Transverse colon (tissue), 4 donors: ENCODE data around the gene SNX5. TPM values are rescaled to one million over a fixed set of nuclear protein-coding genes. Genes with fewer than 3 reads are reported as not detected.
A peak's percentile ranks its signal among the peaks of the same experiment; 100 is the strongest.

Experiments
- DNase-seq: peaks from one replicate; pipeline ENCODE4 v3.0.0-alpha.2; 2019
- H3K27ac ChIP-seq, 4 donors: fragments of 200-600 bp; sonication (generic); 2 replicates each; pipeline ENCODE4 v1.5.1; 2016 to 2018; ENCODE audit warnings: inconsistent platforms in 4 of 4
- H3K27me3 ChIP-seq: fragments of 200-600 bp; sonication (generic); 2 replicates; pipeline ENCODE4 v1.5.1; 2017; ENCODE audit warnings: inconsistent platforms
- H3K36me3 ChIP-seq, 4 donors: fragments of 200-600 bp; sonication (generic); 2 replicates each; pipeline ENCODE4 v1.5.1; 2017 to 2019; ENCODE audit warnings: inconsistent platforms in 4 of 4
- H3K4me1 ChIP-seq, 4 donors: fragments of 200-600 bp; sonication (generic); 2 replicates each; pipeline ENCODE4 v1.5.1; 2017 to 2020; ENCODE audit warnings: inconsistent platforms in 4 of 4
- H3K4me3 ChIP-seq, 4 donors: fragments of 200-600 bp; sonication (generic); 1 replicate in 1 of 4; 2 replicates in 3 of 4; pipeline versions ENCODE4 v1.5.1 to v1.6.1; 2017 to 2019; ENCODE audit warnings: inconsistent platforms in 4 of 4
- H3K9me3 ChIP-seq, 2 donors: fragments of 200-600 bp; sonication (generic); 2 replicates each; pipeline ENCODE4 v1.5.1; 2017 to 2019; ENCODE audit warnings: inconsistent platforms in 2 of 2
- CTCF ChIP-seq, 5 experiments: fragments of 200-600 bp in 3 of 5; fragments of 450-650 bp in 2 of 5; sonication (generic) in 3 of 5; IDR thresholded peaks; 1 replicate in 2 of 5; 2 replicates in 3 of 5; pipeline ENCODE4 v1.5.1; 2016 to 2017; ENCODE audit warnings: antibody characterized with exemption in 5 of 5, inconsistent platforms in 3 of 5, mild to moderate bottlenecking in 2 of 5, moderate library complexity in 1 of 5
- EP300 ChIP-seq: sonication (generic); formaldehyde crosslinking; IDR thresholded peaks from one replicate; pipeline ENCODE4 v1.6.1; 2017; ENCODE audit warnings: antibody characterized with exemption, low read depth
- POLR2A ChIP-seq: fragments of 450-650 bp; IDR thresholded peaks from one replicate; pipeline ENCODE4 v1.6.1; 2016; ENCODE audit warnings: antibody characterized with exemption, mild to moderate bottlenecking, moderate library complexity
- POLR2AphosphoS5 ChIP-seq, 3 donors: sonication (generic); formaldehyde crosslinking; IDR thresholded peaks; one replicate each; pipeline ENCODE4 v1.6.1; 2016; ENCODE audit warnings: antibody characterized with exemption in 3 of 3
- WGBS, 2 donors: methylation state at CpG; one replicate each; pipeline ENCODE4 v1.1.5; 2018; ENCODE audit warnings: low coverage in 1 of 2; 5-methylcytosine and 5-hydroxymethylcytosine counted together
- in situ Hi-C, 4 donors: fragments of 200-750 bp; cut with MboI; loops; one replicate each; pipeline versions ENCODE4 v1.15.0 to v1.15.1; 2017; ENCODE audit warnings: low sequenced_read_pairs in 3 of 4, low pct_ligation_motif_present in 1 of 4, low pct_unique_long_range_greater_than_20kb in 1 of 4
- intact Hi-C: fragments of 100-400 bp; cut with DNase I; formaldehyde crosslinking; loops from one replicate; pipeline ENCODE4 v1.15.1; 2023; ENCODE audit warnings: low total_unique reads
- total RNA-seq, 4 donors: library from RNA; depleted of rRNA; stranded (reverse); fragments of >200 nt; gene quantifications; one replicate each; pipeline ENCODE4 v1.1.0, GENCODE V29; 2016

SNX5 gene
- total RNA-seq, 4 donors from 2014 or later: 91.9 to 160 (median 122) TPM

- in situ Hi-C loops: loop anchor here in 1 of 4 donors (25.0 kb wide), 2 partner anchors 275 to 425 kb away; no protein-coding TSS in a partner anchor
These were observed 31.5 kb downstream of the SNX5 start for GRCh38 chr20:17936761-17937732.

GRCh38 chr20:17936286-17936760 is 32.3 kb downstream of the SNX5 start:
- H3K27ac ChIP-seq: peak overlapping the region; percentile 50 to 86 (median 73)
- no peaks in the 10 kb centered on the region for H3K27me3 ChIP-seq
- H3K9me3 ChIP-seq: no peaks in the 10 kb centered on the region
- no peak overlapping the region for H3K4me3 ChIP-seq
- peaks cover 19 to 43% (median 26%) of the 10 kb centered on the region in 4 donors for H3K4me1 ChIP-seq
- peaks cover 0 to 3% (median 0%) of the 10 kb centered on the region in 4 donors for H3K36me3 ChIP-seq
- intact Hi-C loops (no loop called here), in situ Hi-C loops (loop anchor here in 1 of 4 donors (25.0 kb wide), 2 partner anchors 274 to 424 kb away; no protein-coding TSS in a partner anchor)
- TF ChIP-seq CTCF (IDR thresholded peaks at IDR 0.05) (no peak), POLR2A (no peak), POLR2AphosphoS5 (IDR thresholded peaks at IDR 0.05) (no peak)
- 40 to 57% methylated on average over 1 to 8 of the region's 8 CpGs for WGBS, 2 donors
- DNase-seq: no peak

More at GRCh38 chr20:17936761-17937732, 31.5 kb downstream of the SNX5 start:
- H3K36me3 ChIP-seq: peaks cover 0 to 10% (median 2%) of the 10 kb centered on the region in 4 donors
- H3K27me3 ChIP-seq: no peaks in the 10 kb centered on the region
- peak overlapping the region; percentile 50 to 86 (median 73) for H3K27ac ChIP-seq
- peak; percentile 60 for DNase-seq
- intact Hi-C loops: no loop called here
- no peaks in the 10 kb centered on the region for H3K9me3 ChIP-seq
- TF ChIP-seq POLR2AphosphoS5 (IDR thresholded peaks at IDR 0.05) (peak in 2 of 3 donors; percentile 35 to 72), CTCF (IDR thresholded peaks at IDR 0.05) (no peak), EP300 (no peak), POLR2A (no peak)
- WGBS, 2 donors: 45 to 70% methylated on average over 4 to 19 of the region's 19 CpGs
- H3K4me1 ChIP-seq: peaks cover 19 to 43% (median 26%) of the 10 kb centered on the region in 4 donors
- no peak overlapping the region for H3K4me3 ChIP-seq

GRCh38 chr20:17935761-17936160 is 32.8 kb downstream of the SNX5 start:
- TF ChIP-seq POLR2AphosphoS5 (IDR thresholded peaks at IDR 0.05): no peak
- TF ChIP-seq CTCF (IDR thresholded peaks at IDR 0.05): no peak
- no peak for TF ChIP-seq POLR2A
- TF ChIP-seq EP300: no peak
- 31 to 80% methylated on average over 1 to 9 of the region's 9 CpGs for WGBS, 2 donors
- Histone ChIP-seq H3K4me3 (no peak overlapping the region), H3K4me1 (peaks cover 19 to 43% (median 26%) of the 10 kb centered on the region in 4 donors), H3K27ac (peak overlapping the region; percentile 50 to 86 (median 73)), H3K36me3 (no peaks in the 10 kb centered on the region), H3K9me3 (no peaks in the 10 kb centered on the region), H3K27me3 (no peaks in the 10 kb centered on the region)
- DNase-seq: no peak
- in situ Hi-C loops: loop anchor here in 1 of 4 donors (25.0 kb wide), 2 partner anchors 273 to 423 kb away; no protein-coding TSS in a partner anchor
- intact Hi-C loops: no loop called here

- Histone ChIP-seq H3K36me3 (no peaks in the 10 kb centered on the region), H3K27me3 (no peaks in the 10 kb centered on the region), H3K9me3 (no peaks in the 10 kb centered on the region), H3K27ac (peak overlapping the region in 1 of 4 donors; percentile 1), H3K4me3 (no peak overlapping the region), H3K4me1 (peaks cover 19 to 43% (median 26%) of the 10 kb centered on the region in 4 donors)
- intact Hi-C loops: no loop called here
- 82 to 100% methylated on average over 2 to 3 of the region's 3 CpGs for WGBS, 2 donors
- no peak for DNase-seq
- in situ Hi-C loops: loop anchor here in 1 of 4 donors (25.0 kb wide), 2 partner anchors 273 to 423 kb away; no protein-coding TSS in a partner anchor
- TF ChIP-seq POLR2AphosphoS5 (IDR thresholded peaks at IDR 0.05) (no peak), CTCF (IDR thresholded peaks at IDR 0.05) (no peak), EP300 (no peak), POLR2A (no peak)
These were observed 33.4 kb downstream of the SNX5 start for GRCh38 chr20:17935186-17935585.
